ENCODE measurements around the gene UBA6.
"Not testable (repeated sequence)": the region's sequence is repeated elsewhere in the genome, so short reads cannot be mapped to it uniquely, and the experiment has no call there.

The UBA6 gene

DNA sequence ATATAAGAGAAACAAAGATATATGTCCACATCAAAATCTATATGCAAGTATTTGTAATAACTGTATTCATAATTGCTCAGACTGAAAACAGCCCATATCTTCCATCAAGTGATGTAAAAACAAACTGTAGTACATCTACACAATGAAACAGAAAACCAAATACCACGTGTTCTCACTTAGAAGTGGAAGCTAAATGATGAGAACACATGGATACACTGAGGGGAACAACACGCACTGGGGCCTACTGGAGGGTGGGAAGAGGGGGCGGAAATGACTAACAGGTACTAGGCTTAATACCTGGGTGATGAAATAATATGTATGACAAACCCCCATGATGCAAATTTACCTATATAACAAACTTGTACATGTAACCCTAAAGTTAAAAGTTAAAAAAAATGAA, 42.7 kb downstream of the UBA6 start:
- no peak overlapping the region for H3K4me3 ChIP-seq (ENCODE audit: low read depth, low read length)
- TF ChIP-seq CTCF (IDR thresholded peaks at IDR 0.05; ENCODE audit: low read depth, low read length): no peak
- no peak for DNase-seq (ENCODE audit: low read depth, low spot score)
- in situ Hi-C loops (cut with HindIII; ENCODE audit: low sequenced_read_pairs): no loop called here

DNA sequence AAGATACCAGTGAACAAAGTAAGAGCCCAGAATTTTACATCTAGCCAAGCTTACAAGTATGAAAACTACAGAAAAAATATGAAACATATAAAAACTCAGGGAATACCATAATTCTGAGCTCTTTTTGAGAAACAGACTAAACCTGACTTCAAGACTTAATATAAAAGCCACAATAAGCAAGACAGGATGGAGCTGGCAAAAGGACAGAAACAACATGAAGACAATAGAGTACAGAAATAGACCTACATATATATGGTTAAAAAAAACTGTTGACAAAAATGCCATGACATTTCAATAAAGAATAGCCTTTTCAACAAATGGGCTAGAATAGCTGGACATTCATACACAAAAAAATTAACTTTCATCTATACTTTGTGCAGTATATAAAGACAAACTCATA, 49.4 kb downstream of the UBA6 start:
- TF ChIP-seq CTCF (IDR thresholded peaks at IDR 0.05; ENCODE audit: low read depth, low read length): no peak
- DNase-seq (ENCODE audit: low read depth, low spot score): no peak
- in situ Hi-C loops (cut with HindIII; ENCODE audit: low sequenced_read_pairs): no loop called here
- no peak overlapping the region for H3K4me3 ChIP-seq (ENCODE audit: low read depth, low read length)

- no peak for DNase-seq (ENCODE audit: low read depth, low spot score)
- H3K4me3 ChIP-seq (ENCODE audit: low read depth, low read length): no peak overlapping the region
- in situ Hi-C loops (cut with HindIII; ENCODE audit: low sequenced_read_pairs): no loop called here
- TF ChIP-seq CTCF (IDR thresholded peaks at IDR 0.05; ENCODE audit: low read depth, low read length): no peak
Observed at GRCh38 chr4:67638136-67638535, 62.8 kb downstream of the UBA6 start.

DNA sequence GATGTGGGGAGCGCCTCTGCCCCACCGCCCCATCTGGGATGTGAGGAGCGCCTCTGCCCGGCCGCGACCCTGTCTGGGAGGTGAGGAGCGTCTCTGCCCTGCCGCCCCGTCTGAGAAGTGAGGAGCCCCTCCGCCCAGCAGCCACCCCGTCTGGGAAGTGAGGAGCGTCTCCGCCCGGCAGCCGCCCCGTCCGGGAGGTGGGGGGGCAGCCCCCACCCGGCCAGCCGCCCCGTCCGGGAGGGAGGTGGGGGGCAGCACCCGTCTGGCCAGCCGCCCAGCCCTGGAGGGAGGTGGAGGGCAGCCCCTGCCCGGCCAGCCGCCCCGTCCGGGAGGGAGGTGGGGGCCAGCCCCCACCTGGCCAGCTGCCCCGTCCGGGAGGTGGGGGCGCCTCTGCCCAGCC, 64.0 kb downstream of the UBA6 start:
- H3K4me3 ChIP-seq (ENCODE audit: low read depth, low read length); in situ Hi-C loops (cut with HindIII; ENCODE audit: low sequenced_read_pairs); DNase-seq (ENCODE audit: low read depth, low spot score): not testable (repeated sequence)

GRCh38 chr4:67635331-67635730, 65.6 kb downstream of the UBA6 start:
- in situ Hi-C loops (cut with HindIII; ENCODE audit: low sequenced_read_pairs): no loop called here
- no peak for TF ChIP-seq CTCF (IDR thresholded peaks at IDR 0.05; ENCODE audit: low read depth, low read length)
- DNase-seq (ENCODE audit: low read depth, low spot score): no peak
- H3K4me3 ChIP-seq (ENCODE audit: low read depth, low read length): no peak overlapping the region

DNA sequence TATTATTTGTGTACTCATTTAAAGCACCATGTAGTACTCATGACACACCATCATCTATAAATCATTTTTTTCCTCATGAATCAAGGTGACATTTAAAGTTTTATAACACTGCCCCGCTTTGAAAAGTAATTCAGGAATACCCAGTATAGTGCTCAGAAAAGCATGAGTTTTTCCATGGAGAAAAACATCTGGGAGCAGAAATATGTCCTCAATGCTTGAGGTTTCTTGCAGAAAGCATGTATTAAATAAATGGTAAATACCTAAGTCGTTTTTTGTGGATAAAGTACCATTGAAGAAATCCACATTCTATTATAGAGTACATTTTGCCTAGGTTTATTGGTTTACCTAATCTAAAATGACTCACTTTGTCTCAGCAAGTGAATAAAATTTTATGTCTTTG, 66.2 kb downstream of the UBA6 start:
- TF ChIP-seq CTCF (IDR thresholded peaks at IDR 0.05; ENCODE audit: low read depth, low read length): no peak
- H3K4me3 ChIP-seq (ENCODE audit: low read depth, low read length): no peak overlapping the region
- no peak for DNase-seq (ENCODE audit: low read depth, low spot score)
- in situ Hi-C loops (cut with HindIII; ENCODE audit: low sequenced_read_pairs): no loop called here

GRCh38 chr4:67632492-67632891, 68.5 kb downstream of the UBA6 start:
- no peak for DNase-seq (ENCODE audit: low read depth, low spot score)
- in situ Hi-C loops (cut with HindIII; ENCODE audit: low sequenced_read_pairs): no loop called here
- no peak for TF ChIP-seq CTCF (IDR thresholded peaks at IDR 0.05; ENCODE audit: low read depth, low read length)
- no peak overlapping the region for H3K4me3 ChIP-seq (ENCODE audit: low read depth, low read length)
